Activated CD4-positive, alpha-beta T cell treated with anti-CD3 and anti-CD28 coated beads, Interleukin-2, amount 50 U/mL, for 24 hours (primary cell): ENCODE results near the gene SPATS2L.

Source experiments
- DNase-seq, 2 donors: peaks; one replicate each; pipeline ENCODE4 v3.0.0-alpha.2; 2020; ENCODE audit warnings: low read depth in 1 of 2, low spot score in 1 of 2

SPATS2L gene

GRCh38 chr2:200348897-200349563 lies 42.5 kb downstream of the SPATS2L start:
- DNase-seq: no peak

- no peak for DNase-seq
Measured at GRCh38 chr2:200349868-200350267, 43.4 kb downstream of the SPATS2L start.

GRCh38 chr2:200350850-200351285 lies 44.4 kb downstream of the SPATS2L start:
- DNase-seq: no peak

GRCh38 chr2:200351815-200352214 lies 45.3 kb downstream of the SPATS2L start:
- DNase-seq: no peak

- DNase-seq: no peak
Measured at GRCh38 chr2:200352636-200353035, 46.1 kb downstream of the SPATS2L start.

GRCh38 chr2:200353120-200353519 lies 46.6 kb downstream of the SPATS2L start:
- no peak for DNase-seq

- DNase-seq: no peak
Measured at GRCh38 chr2:200353874-200354273, 47.4 kb downstream of the SPATS2L start.

GRCh38 chr2:200354833-200355751 lies 48.6 kb downstream of the SPATS2L start:
- no peak for DNase-seq

- no peak for DNase-seq
Measured at GRCh38 chr2:200356321-200356720, 49.8 kb downstream of the SPATS2L start.

GRCh38 chr2:200356857-200357384 lies 50.4 kb downstream of the SPATS2L start:
- DNase-seq: no peak

GRCh38 chr2:200357845-200358244 lies 51.4 kb downstream of the SPATS2L start:
- no peak for DNase-seq

GRCh38 chr2:200359552-200359951 lies 53.1 kb downstream of the SPATS2L start:
- DNase-seq: no peak

- DNase-seq: no peak
Measured at GRCh38 chr2:200360364-200360763, 53.9 kb downstream of the SPATS2L start.

GRCh38 chr2:200362202-200362917 lies 55.9 kb downstream of the SPATS2L start:
- no peak for DNase-seq

- no peak for DNase-seq
Measured at GRCh38 chr2:200363279-200363678, 56.8 kb downstream of the SPATS2L start.

- DNase-seq: no peak
Measured at GRCh38 chr2:200364142-200364541, 57.6 kb downstream of the SPATS2L start.

GRCh38 chr2:200364620-200365019 lies 58.1 kb downstream of the SPATS2L start:
- DNase-seq: no peak

GRCh38 chr2:200365209-200365608 lies 58.7 kb downstream of the SPATS2L start:
- no peak for DNase-seq

GRCh38 chr2:200367155-200367554 lies 60.7 kb downstream of the SPATS2L start:
- DNase-seq: no peak

GRCh38 chr2:200369886-200370285 lies 63.4 kb downstream of the SPATS2L start:
- no peak for DNase-seq

- no peak for DNase-seq
Measured at GRCh38 chr2:200373231-200373630, 66.7 kb downstream of the SPATS2L start.
